Measurements from ENCODE around the gene GPATCH1. TPM values are rescaled to one million over a fixed set of nuclear protein-coding genes. Genes with fewer than 3 reads are reported as not detected.

The GPATCH1 gene
- total RNA-seq, 2 experiments from 2014 or later, result 9.8 to 10.7 TPM

- no peak overlapping the region for H3K4me2 ChIP-seq (ENCODE audit: low read length)
- H4K20me1 ChIP-seq (ENCODE audit: insufficient read depth, low read length), result no peaks in the 10 kb centered on the region
- DNase-seq (ENCODE audit: low spot score), result no peak
- no peak overlapping the region for H3K4me3 ChIP-seq (ENCODE audit: low read depth, low read length, poor library complexity, severe bottlenecking)
- POLR2A ChIA-PET, result interaction anchor here (0.7 kb wide), 1 partner anchor 9 kb away, joined by 3 read pairs; no protein-coding TSS in a partner anchor
- TF ChIP-seq, protein P1, sequence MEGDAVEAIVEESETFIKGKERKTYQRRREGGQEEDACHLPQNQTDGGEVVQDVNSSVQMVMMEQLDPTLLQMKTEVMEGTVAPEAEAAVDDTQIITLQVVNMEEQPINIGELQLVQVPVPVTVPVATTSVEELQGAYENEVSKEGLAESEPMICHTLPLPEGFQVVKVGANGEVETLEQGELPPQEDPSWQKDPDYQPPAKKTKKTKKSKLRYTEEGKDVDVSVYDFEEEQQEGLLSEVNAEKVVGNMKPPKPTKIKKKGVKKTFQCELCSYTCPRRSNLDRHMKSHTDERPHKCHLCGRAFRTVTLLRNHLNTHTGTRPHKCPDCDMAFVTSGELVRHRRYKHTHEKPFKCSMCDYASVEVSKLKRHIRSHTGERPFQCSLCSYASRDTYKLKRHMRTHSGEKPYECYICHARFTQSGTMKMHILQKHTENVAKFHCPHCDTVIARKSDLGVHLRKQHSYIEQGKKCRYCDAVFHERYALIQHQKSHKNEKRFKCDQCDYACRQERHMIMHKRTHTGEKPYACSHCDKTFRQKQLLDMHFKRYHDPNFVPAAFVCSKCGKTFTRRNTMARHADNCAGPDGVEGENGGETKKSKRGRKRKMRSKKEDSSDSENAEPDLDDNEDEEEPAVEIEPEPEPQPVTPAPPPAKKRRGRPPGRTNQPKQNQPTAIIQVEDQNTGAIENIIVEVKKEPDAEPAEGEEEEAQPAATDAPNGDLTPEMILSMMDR (conservative IDR thresholded peaks at IDR 0.05; ENCODE audit: low read length), result no peak
- TF ChIP-seq EZH2phosphoT487 (IDR thresholded peaks at IDR 0.05; ENCODE audit: borderline replicate concordance, low read depth, low read length), result no peak
- no peaks in the 10 kb centered on the region for H3K36me3 ChIP-seq (ENCODE audit: insufficient read depth, low read length)
- no peaks in the 10 kb centered on the region for H3K4me1 ChIP-seq (ENCODE audit: insufficient read depth, low read length, poor library complexity, severe bottlenecking)
- BruUV-seq (replicated peaks), result no TSS peak
- intact Hi-C loops (cut with micrococcal nuclease; ENCODE audit: unreplicated experiment), result no loop called here
- H3K9me3 ChIP-seq (ENCODE audit: low read length), result peaks cover 8% of the 10 kb centered on the region; the same call in 1 of the 2 replicates
- no peaks in the 10 kb centered on the region for H3K79me2 ChIP-seq (ENCODE audit: insufficient read depth, low read depth, low read length)
- H3K27ac ChIP-seq (ENCODE audit: low read depth, low read length, poor library complexity, severe bottlenecking), result no peak overlapping the region
- CTCF ChIA-PET (ENCODE audit: unreplicated experiment), result no interaction called here
- no peak overlapping the region for H2AFZ ChIP-seq (ENCODE audit: low read length)
- no peaks in the 10 kb centered on the region for H3K9me2 ChIP-seq (ENCODE audit: insufficient read depth, low read length)
Observed at GRCh38 chr19:33167438-33167837, 86.5 kb downstream of the GPATCH1 start.

DNA sequence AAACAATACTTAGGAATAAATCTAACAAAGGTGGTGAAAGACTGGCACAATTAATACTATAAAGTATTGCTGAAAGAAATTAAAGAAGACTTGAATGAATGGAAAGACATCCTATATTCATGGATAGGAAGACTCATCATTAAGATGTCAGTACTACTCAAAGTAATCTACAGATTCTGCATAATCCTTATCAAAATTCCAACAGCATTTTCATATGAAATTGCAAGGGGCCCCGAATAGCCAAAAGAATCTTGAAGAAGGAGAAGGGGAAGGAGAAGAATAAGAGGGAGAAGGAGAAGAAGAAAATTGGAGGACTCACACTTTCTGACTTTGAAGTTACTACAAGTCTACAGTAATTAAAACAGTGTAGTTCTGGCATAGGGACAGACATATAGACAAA, 87.5 kb downstream of the GPATCH1 start:
- H3K9me3 ChIP-seq (ENCODE audit: low read length), result peaks cover 8% of the 10 kb centered on the region; the same call in 1 of the 2 replicates
- POLR2A ChIA-PET, result no interaction called here
- no peak for TF ChIP-seq EZH2phosphoT487 (IDR thresholded peaks at IDR 0.05; ENCODE audit: borderline replicate concordance, low read depth, low read length)
- TF ChIP-seq, protein P1 (conservative IDR thresholded peaks at IDR 0.05; ENCODE audit: low read length), result no peak
- H3K4me3 ChIP-seq (ENCODE audit: low read depth, low read length, poor library complexity, severe bottlenecking), result no peak overlapping the region
- no peak overlapping the region for H2AFZ ChIP-seq (ENCODE audit: low read length)
- no peaks in the 10 kb centered on the region for H3K9me2 ChIP-seq (ENCODE audit: insufficient read depth, low read length)
- DNase-seq (ENCODE audit: low spot score), result no peak
- H3K36me3 ChIP-seq (ENCODE audit: insufficient read depth, low read length), result no peaks in the 10 kb centered on the region
- no peak overlapping the region for H3K4me2 ChIP-seq (ENCODE audit: low read length)
- no TSS peak for BruUV-seq (replicated peaks)
- CTCF ChIA-PET (ENCODE audit: unreplicated experiment), result no interaction called here
- intact Hi-C loops (cut with micrococcal nuclease; ENCODE audit: unreplicated experiment), result no loop called here
- no peaks in the 10 kb centered on the region for H3K79me2 ChIP-seq (ENCODE audit: insufficient read depth, low read depth, low read length)
- no peak overlapping the region for H3K27ac ChIP-seq (ENCODE audit: low read depth, low read length, poor library complexity, severe bottlenecking)
- no peaks in the 10 kb centered on the region for H4K20me1 ChIP-seq (ENCODE audit: insufficient read depth, low read length)
- no peaks in the 10 kb centered on the region for H3K4me1 ChIP-seq (ENCODE audit: insufficient read depth, low read length, poor library complexity, severe bottlenecking)

- no peak overlapping the region for H2AFZ ChIP-seq (ENCODE audit: low read length)
- no peaks in the 10 kb centered on the region for H3K36me3 ChIP-seq (ENCODE audit: insufficient read depth, low read length)
- H3K27ac ChIP-seq (ENCODE audit: low read depth, low read length, poor library complexity, severe bottlenecking), result no peak overlapping the region
- no peak overlapping the region for H3K4me3 ChIP-seq (ENCODE audit: low read depth, low read length, poor library complexity, severe bottlenecking)
- no peaks in the 10 kb centered on the region for H3K9me2 ChIP-seq (ENCODE audit: insufficient read depth, low read length)
- no peaks in the 10 kb centered on the region for H4K20me1 ChIP-seq (ENCODE audit: insufficient read depth, low read length)
- peaks cover 9% of the 10 kb centered on the region for H3K4me1 ChIP-seq (ENCODE audit: insufficient read depth, low read length, poor library complexity, severe bottlenecking)
- no peak for DNase-seq (ENCODE audit: low spot score)
- intact Hi-C loops (cut with micrococcal nuclease; ENCODE audit: unreplicated experiment), result loop anchor here (10.0 kb wide), 1 partner anchor 497 kb away; the partner anchor contains the start of genes ANKRD27 and RGS9BP
- no peak overlapping the region for H3K4me2 ChIP-seq (ENCODE audit: low read length)
- ChIA-PET POLR2A (no interaction called here), CTCF (ENCODE audit: unreplicated experiment) (no interaction called here)
- H3K79me2 ChIP-seq (ENCODE audit: insufficient read depth, low read depth, low read length), result peaks cover 8% of the 10 kb centered on the region; the same call in 1 of the 2 replicates
- peaks cover 8% of the 10 kb centered on the region; the same call in 1 of the 2 replicates for H3K9me3 ChIP-seq (ENCODE audit: low read length)
- TF ChIP-seq, protein P1 (conservative IDR thresholded peaks at IDR 0.05; ENCODE audit: low read length), result no peak
- TF ChIP-seq EZH2phosphoT487 (IDR thresholded peaks at IDR 0.05; ENCODE audit: borderline replicate concordance, low read depth, low read length), result no peak
- BruUV-seq (replicated peaks), result no TSS peak
Observed at GRCh38 chr19:33171222-33171795, 90.3 kb downstream of the GPATCH1 start.

Data from OCI-LY7 (cell line).